Loucy (cell line): ENCODE measurements around the gene TTBK1.

Experiments
- H2AFZ ChIP-seq: fragments of 200-600 bp; sonication (generic); 2 replicates; pipeline ENCODE4 v1.6.0; 2016; ENCODE audit warnings: antibody characterized with exemption, mild to moderate bottlenecking, low read length, moderate library complexity
- H3F3A ChIP-seq: fragments of 200-600 bp; 2 replicates; pipeline ENCODE4 v1.6.0; 2016; ENCODE audit warnings: antibody characterized with exemption, low read depth, mild to moderate bottlenecking
- H3K27me3 ChIP-seq: fragments of 200-600 bp; sonication (generic); 2 replicates; pipeline ENCODE4 v1.6.1; 2014; ENCODE audit warnings: low read length, mild to moderate bottlenecking; ENCODE audit not compliant: insufficient read depth, poor library complexity, severe bottlenecking
- H3K36me3 ChIP-seq: fragments of 200-600 bp; sonication (generic); 2 replicates; pipeline ENCODE4 v1.6.1; 2016; ENCODE audit warnings: low read length; ENCODE audit not compliant: insufficient read depth
- H3K4me1 ChIP-seq: fragments of 200-600 bp; sonication (generic); 2 replicates; pipeline ENCODE4 v1.5.1; 2014; ENCODE audit warnings: low read length, mild to moderate bottlenecking; ENCODE audit not compliant: insufficient read depth, poor library complexity, severe bottlenecking
- H3K4me2 ChIP-seq: fragments of 200-600 bp; sonication (generic); 2 replicates; pipeline ENCODE4 v1.6.0; 2014; ENCODE audit warnings: antibody characterized with exemption, low read length, low read depth, mild to moderate bottlenecking; ENCODE audit not compliant: poor library complexity, severe bottlenecking
- H3K4me3 ChIP-seq: fragments of 200-600 bp; sonication (generic); 2 replicates; pipeline ENCODE4 v1.5.1; 2014; ENCODE audit warnings: low read length, mild to moderate bottlenecking, mixed read lengths; ENCODE audit not compliant: poor library complexity, severe bottlenecking
- H3K79me2 ChIP-seq: fragments of 200-600 bp; sonication (generic); 2 replicates; pipeline ENCODE4 v1.6.1; 2014; ENCODE audit warnings: low read length; ENCODE audit not compliant: insufficient read depth
- H3K9ac ChIP-seq: fragments of 200-600 bp; sonication (generic); 2 replicates; pipeline ENCODE4 v1.6.0; 2014; ENCODE audit warnings: mild to moderate bottlenecking, low read depth, low read length, moderate library complexity; ENCODE audit not compliant: poor library complexity, severe bottlenecking
- H3K9me2 ChIP-seq: fragments of 200-600 bp; sonication (generic); replicated peaks from 2 replicates; pipeline ENCODE4 v1.6.1; 2016; ENCODE audit warnings: low read depth, low read length, mixed read lengths
- H3K9me3 ChIP-seq: fragments of 200-600 bp; sonication (generic); 2 replicates; pipeline ENCODE4 v1.6.1; 2014; ENCODE audit warnings: mild to moderate bottlenecking, antibody characterized with exemption, low read length, low read depth; ENCODE audit not compliant: insufficient read depth
- H4K20me1 ChIP-seq: fragments of 200-600 bp; sonication (generic); 2 replicates; pipeline ENCODE4 v1.6.0; 2014; ENCODE audit warnings: antibody characterized with exemption, low read length, mild to moderate bottlenecking; ENCODE audit not compliant: insufficient read depth, poor library complexity, severe bottlenecking
- EZH2phosphoT487 ChIP-seq: fragments of 200-600 bp; IDR thresholded peaks from 2 replicates; pipeline ENCODE4 v1.6.1; 2018; ENCODE audit warnings: antibody characterized with exemption, mild to moderate bottlenecking, moderate library complexity, borderline replicate concordance
- TF ChIP-seq, protein P1 (sequence below): fragments of 200-600 bp; sonication (generic); conservative IDR thresholded peaks from 2 replicates; pipeline ENCODE4 v1.5.1; 2014; ENCODE audit warnings: mild to moderate bottlenecking, antibody characterized with exemption, low read length

The TTBK1 gene

DNA sequence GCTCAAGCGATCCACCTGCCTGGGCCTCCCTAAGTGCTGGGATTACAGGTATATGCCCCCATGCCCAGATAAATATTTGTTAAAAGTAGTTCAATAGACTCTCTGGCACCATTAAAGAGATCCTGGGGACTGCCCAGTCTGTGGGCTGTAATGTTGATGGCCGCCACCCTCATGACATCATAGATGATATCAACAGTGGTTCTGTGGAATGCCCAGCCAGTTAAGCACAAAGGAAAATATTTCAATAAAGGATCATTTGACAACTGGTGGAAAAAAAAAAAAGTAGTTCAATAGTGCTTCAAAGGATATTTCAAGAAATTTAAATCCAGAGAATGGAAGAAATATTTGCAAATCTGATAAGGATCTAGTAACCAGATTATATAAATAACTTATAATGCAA lies 66.9 kb downstream of the TTBK1 start:
- H3K4me3 ChIP-seq, result no peak overlapping the region
- H3K27me3 ChIP-seq, result no peaks in the 10 kb centered on the region
- no peak overlapping the region for H2AFZ ChIP-seq
- no peaks in the 10 kb centered on the region for H3K36me3 ChIP-seq
- no peaks in the 10 kb centered on the region for H3F3A ChIP-seq
- H3K4me2 ChIP-seq, result no peak overlapping the region
- no peaks in the 10 kb centered on the region for H3K9me3 ChIP-seq
- H3K9me2 ChIP-seq, result no peaks in the 10 kb centered on the region
- no peaks in the 10 kb centered on the region for H3K79me2 ChIP-seq
- H3K4me1 ChIP-seq, result no peaks in the 10 kb centered on the region
- no peak overlapping the region for H3K9ac ChIP-seq
- no peaks in the 10 kb centered on the region for H4K20me1 ChIP-seq
- TF ChIP-seq, protein P1, sequence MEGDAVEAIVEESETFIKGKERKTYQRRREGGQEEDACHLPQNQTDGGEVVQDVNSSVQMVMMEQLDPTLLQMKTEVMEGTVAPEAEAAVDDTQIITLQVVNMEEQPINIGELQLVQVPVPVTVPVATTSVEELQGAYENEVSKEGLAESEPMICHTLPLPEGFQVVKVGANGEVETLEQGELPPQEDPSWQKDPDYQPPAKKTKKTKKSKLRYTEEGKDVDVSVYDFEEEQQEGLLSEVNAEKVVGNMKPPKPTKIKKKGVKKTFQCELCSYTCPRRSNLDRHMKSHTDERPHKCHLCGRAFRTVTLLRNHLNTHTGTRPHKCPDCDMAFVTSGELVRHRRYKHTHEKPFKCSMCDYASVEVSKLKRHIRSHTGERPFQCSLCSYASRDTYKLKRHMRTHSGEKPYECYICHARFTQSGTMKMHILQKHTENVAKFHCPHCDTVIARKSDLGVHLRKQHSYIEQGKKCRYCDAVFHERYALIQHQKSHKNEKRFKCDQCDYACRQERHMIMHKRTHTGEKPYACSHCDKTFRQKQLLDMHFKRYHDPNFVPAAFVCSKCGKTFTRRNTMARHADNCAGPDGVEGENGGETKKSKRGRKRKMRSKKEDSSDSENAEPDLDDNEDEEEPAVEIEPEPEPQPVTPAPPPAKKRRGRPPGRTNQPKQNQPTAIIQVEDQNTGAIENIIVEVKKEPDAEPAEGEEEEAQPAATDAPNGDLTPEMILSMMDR, result no peak
- no peak for TF ChIP-seq EZH2phosphoT487

DNA sequence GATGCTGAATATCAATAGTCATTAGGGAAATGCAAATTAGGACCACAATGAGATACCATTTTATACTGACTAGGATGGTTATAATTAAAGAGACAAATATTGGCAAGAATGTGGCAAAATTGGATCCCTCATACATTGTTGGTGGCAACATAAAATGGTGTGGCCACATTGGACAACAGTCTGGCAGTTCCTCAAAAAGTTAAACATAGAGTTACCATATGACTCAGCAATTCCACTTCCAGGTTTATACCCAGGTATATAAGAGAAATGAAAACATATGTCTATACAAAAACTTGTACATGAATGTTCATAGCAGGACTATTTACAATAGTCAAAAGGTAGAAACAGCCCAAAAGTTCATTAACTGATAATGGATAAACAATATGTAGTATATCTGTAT lies 67.3 kb downstream of the TTBK1 start:
- no peaks in the 10 kb centered on the region for H3K9me3 ChIP-seq
- H3K36me3 ChIP-seq, result no peaks in the 10 kb centered on the region
- H3F3A ChIP-seq, result no peaks in the 10 kb centered on the region
- no peak overlapping the region for H3K4me3 ChIP-seq
- no peak overlapping the region for H2AFZ ChIP-seq
- H3K4me1 ChIP-seq, result no peaks in the 10 kb centered on the region
- no peaks in the 10 kb centered on the region for H4K20me1 ChIP-seq
- H3K4me2 ChIP-seq, result no peak overlapping the region
- TF ChIP-seq, protein P1, result no peak
- no peak for TF ChIP-seq EZH2phosphoT487
- no peaks in the 10 kb centered on the region for H3K27me3 ChIP-seq
- no peaks in the 10 kb centered on the region for H3K9me2 ChIP-seq
- no peak overlapping the region for H3K9ac ChIP-seq
- H3K79me2 ChIP-seq, result no peaks in the 10 kb centered on the region

DNA sequence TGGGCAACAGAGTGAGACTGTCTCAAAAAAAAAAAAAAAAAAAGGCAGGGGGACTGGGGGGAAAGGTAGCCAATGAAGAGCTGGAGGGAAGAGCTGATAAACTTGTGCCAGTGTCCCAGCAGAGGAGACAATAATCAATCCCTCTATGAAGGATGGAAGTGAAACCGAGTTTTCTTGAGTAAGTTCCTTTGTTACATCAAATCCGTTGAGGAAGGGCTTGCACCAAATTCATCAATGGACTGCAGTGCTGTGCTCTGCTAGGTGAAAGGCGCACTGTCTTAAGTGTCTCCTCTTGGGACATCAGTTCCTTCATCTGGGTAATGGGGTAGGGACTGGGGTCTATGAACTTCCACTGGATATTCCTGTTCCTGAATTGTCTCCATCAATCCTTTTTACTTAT lies 68.4 kb downstream of the TTBK1 start:
- Histone ChIP-seq H3K4me1 (no peaks in the 10 kb centered on the region), H3K4me2 (no peak overlapping the region), H3K4me3 (no peak overlapping the region)

More for the DNA sequence above, 68.4 kb downstream of the TTBK1 start:
- H3K27me3 ChIP-seq, result no peaks in the 10 kb centered on the region
- no peaks in the 10 kb centered on the region for H3F3A ChIP-seq
- H3K9me3 ChIP-seq, result no peaks in the 10 kb centered on the region
- H3K36me3 ChIP-seq, result no peaks in the 10 kb centered on the region
- TF ChIP-seq, protein P1, result no peak
- TF ChIP-seq EZH2phosphoT487, result no peak
- no peaks in the 10 kb centered on the region for H4K20me1 ChIP-seq
- no peak overlapping the region for H2AFZ ChIP-seq
- H3K9ac ChIP-seq, result no peak overlapping the region
- H3K9me2 ChIP-seq, result no peaks in the 10 kb centered on the region
- no peaks in the 10 kb centered on the region for H3K79me2 ChIP-seq
